Breast epithelium (tissue), 4 donors: ENCODE measurements around the gene RBM38. TPM values are rescaled to one million over a fixed set of nuclear protein-coding genes. Genes with fewer than 3 reads are reported as not detected.

Experiments
- DNase-seq, 2 donors: peaks; one replicate each; pipeline ENCODE4 v3.0.0-alpha.2; 2019; ENCODE audit warnings: low spot score in 2 of 2
- H3K27ac ChIP-seq, 2 donors: fragments of 200-600 bp; sonication (generic) in 1 of 2; one replicate each; pipeline ENCODE4 v1.5.1; 2016 to 2019; ENCODE audit warnings: mild to moderate bottlenecking in 1 of 2
- H3K27me3 ChIP-seq, 2 donors: fragments of 200-600 bp; sonication (generic) in 1 of 2; one replicate each; pipeline versions ENCODE4 v1.5.1 to v1.6.0; 2017 to 2019; ENCODE audit warnings: control low read depth in 1 of 2, mild to moderate bottlenecking in 1 of 2
- H3K36me3 ChIP-seq: fragments of 200-600 bp; one replicate; pipeline ENCODE4 v1.5.1; 2019
- H3K4me1 ChIP-seq, 2 donors: fragments of 200-600 bp; sonication (generic); one replicate each; pipeline ENCODE4 v1.5.1; 2016 to 2019; ENCODE audit warnings: control low read depth in 1 of 2
- H3K4me3 ChIP-seq, 3 donors: fragments of 200-600 bp; sonication (generic); 1 replicate in 2 of 3; 2 replicates in 1 of 3; pipeline ENCODE4 v1.5.1; 2016 to 2019; ENCODE audit warnings: mild to moderate bottlenecking in 3 of 3, moderate library complexity in 2 of 3
- H3K9me3 ChIP-seq, 2 donors: fragments of 200-600 bp; sonication (generic) in 1 of 2; one replicate each; pipeline ENCODE4 v1.5.1; 2016 to 2019; ENCODE audit warnings: control low read depth in 1 of 2
- POLR2A ChIP-seq: fragments of 450-650 bp; IDR thresholded peaks from one replicate; pipeline ENCODE4 v1.6.1; 2016; ENCODE audit warnings: antibody characterized with exemption, mild to moderate bottlenecking, moderate library complexity
- POLR2AphosphoS5 ChIP-seq, 3 donors: sonication (generic); formaldehyde crosslinking; IDR thresholded peaks; one replicate each; pipeline ENCODE4 v1.6.1; 2017; ENCODE audit warnings: antibody characterized with exemption in 3 of 3
- intact Hi-C: fragments of 100-400 bp; cut with DNase I; formaldehyde crosslinking; loops from one replicate; pipeline ENCODE4 v1.15.1; 2023; ENCODE audit warnings: low total_unique reads
- total RNA-seq, 3 donors: library from RNA; depleted of rRNA; stranded (reverse); fragments of >200 nt; gene quantifications; one replicate each; pipeline ENCODE4 v1.1.0, GENCODE V29; 2016
- TF ChIP-seq, protein P1 (sequence below), 3 donors: fragments of 450-650 bp; IDR thresholded peaks; one replicate each; pipeline ENCODE4 v1.5.1; 2016 to 2017; ENCODE audit warnings: antibody characterized with exemption in 3 of 3, mild to moderate bottlenecking in 3 of 3, moderate library complexity in 3 of 3

RBM38 gene
- total RNA-seq, 3 donors from 2014 or later = 5.1 to 13.5 (median 10.5) TPM

DNA sequence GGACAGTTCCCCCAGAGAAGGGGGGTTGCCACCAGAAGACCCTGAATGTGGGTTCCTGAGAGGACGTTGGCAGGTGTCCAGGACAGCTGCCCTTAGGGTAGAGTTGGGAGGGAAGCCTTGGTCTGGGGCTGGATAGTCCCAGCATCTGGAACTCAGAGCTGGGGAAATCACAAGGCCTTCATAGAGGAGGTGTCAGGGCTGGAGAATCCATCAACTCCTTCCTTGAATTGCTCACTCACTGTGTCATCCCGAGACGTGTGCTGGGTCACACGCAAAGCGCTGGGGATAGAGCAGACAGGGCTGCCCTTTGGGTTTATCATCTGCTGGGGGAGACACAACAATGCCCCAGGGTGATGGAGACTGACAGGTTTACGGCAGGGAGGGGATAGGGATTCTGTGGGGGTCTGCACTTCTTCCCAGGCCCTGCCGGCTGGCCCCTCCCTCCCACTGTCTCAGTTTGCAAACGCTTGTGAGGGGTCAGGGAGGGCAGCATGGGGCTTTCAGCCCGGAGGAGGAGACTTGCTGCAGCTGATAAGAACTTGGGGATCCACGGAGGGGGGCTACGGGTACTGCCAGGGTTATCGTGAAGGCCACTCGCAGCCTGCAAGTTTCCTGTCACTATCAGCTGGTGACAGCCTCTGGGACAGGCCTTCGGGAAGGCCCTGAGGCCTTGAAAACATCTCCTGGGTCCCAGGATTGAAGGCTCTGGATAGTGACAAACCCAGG lies 18.6 kb downstream of the RBM38 start:
- Histone ChIP-seq H3K4me3 (no peak overlapping the region), H3K9me3 (no peaks in the 10 kb centered on the region), H3K27me3 (no peaks in the 10 kb centered on the region), H3K4me1 (no peaks in the 10 kb centered on the region), H3K36me3 (no peaks in the 10 kb centered on the region), H3K27ac (no peak overlapping the region)
- intact Hi-C loops = no loop called here
- TF ChIP-seq POLR2A = no peak
- TF ChIP-seq POLR2AphosphoS5 (IDR thresholded peaks at IDR 0.05) = no peak
- TF ChIP-seq, protein P1, sequence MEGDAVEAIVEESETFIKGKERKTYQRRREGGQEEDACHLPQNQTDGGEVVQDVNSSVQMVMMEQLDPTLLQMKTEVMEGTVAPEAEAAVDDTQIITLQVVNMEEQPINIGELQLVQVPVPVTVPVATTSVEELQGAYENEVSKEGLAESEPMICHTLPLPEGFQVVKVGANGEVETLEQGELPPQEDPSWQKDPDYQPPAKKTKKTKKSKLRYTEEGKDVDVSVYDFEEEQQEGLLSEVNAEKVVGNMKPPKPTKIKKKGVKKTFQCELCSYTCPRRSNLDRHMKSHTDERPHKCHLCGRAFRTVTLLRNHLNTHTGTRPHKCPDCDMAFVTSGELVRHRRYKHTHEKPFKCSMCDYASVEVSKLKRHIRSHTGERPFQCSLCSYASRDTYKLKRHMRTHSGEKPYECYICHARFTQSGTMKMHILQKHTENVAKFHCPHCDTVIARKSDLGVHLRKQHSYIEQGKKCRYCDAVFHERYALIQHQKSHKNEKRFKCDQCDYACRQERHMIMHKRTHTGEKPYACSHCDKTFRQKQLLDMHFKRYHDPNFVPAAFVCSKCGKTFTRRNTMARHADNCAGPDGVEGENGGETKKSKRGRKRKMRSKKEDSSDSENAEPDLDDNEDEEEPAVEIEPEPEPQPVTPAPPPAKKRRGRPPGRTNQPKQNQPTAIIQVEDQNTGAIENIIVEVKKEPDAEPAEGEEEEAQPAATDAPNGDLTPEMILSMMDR (IDR thresholded peaks at IDR 0.05) = no peak
- DNase-seq = no peak

DNA sequence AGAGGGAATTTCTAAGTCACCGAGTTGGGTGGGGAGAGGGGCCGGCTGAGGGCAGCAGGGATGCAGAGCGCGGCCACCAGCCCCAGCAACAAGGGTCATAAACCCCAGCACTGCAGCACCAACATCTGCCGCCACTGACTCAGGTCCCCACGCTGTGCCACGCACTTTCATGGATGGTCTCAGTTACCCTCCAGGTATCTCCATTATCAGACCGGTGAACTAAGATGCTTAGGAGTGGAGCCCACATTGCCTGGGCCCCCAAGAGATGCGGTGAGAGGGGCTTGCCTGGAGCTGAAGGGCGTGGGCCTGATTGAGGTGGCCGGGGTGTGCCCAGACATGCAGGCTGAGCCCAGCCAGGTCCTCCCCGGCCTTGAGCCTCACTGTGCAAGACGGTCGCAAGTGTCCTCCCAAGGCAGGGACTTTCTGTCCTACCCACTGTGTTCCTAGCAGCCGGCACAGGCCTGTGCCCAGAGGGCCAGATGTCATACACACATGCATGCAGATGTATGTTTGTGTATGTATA lies 19.3 kb downstream of the RBM38 start:
- peak overlapping the region in 1 of 2 donors; percentile 19 for H3K27ac ChIP-seq
- TF ChIP-seq POLR2A (no peak), POLR2AphosphoS5 (IDR thresholded peaks at IDR 0.05) (no peak)
- TF ChIP-seq, protein P1 (IDR thresholded peaks at IDR 0.05) = no peak
- intact Hi-C loops = no loop called here

DNA sequence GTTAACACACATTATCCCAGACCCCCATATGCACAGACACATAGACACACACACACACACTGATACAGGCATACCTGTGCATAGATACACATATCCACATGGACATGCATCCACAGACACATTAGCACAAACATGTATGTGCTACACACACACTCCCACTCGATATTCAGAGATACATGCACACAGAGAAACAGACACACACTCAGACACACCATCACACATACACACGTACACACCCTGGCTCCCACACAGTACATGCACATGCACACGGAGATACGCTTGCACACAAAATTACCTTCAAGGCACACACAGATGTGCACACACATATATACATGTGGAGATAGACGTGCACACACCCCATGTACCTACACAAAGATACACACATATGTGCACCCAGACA lies 19.7 kb downstream of the RBM38 start:
- H3K4me3 ChIP-seq = no peak overlapping the region
- intact Hi-C loops = no loop called here
- no peak for DNase-seq
- H3K27me3 ChIP-seq = no peaks in the 10 kb centered on the region
- H3K9me3 ChIP-seq = no peaks in the 10 kb centered on the region
- TF ChIP-seq POLR2A = no peak
- no peaks in the 10 kb centered on the region for H3K4me1 ChIP-seq
- no peak overlapping the region for H3K27ac ChIP-seq
- H3K36me3 ChIP-seq = no peaks in the 10 kb centered on the region

More for the DNA sequence above, 19.3 kb downstream of the RBM38 start:
- no peak for DNase-seq
- Histone ChIP-seq H3K4me3 (no peak overlapping the region), H3K36me3 (no peaks in the 10 kb centered on the region), H3K4me1 (no peaks in the 10 kb centered on the region), H3K9me3 (no peaks in the 10 kb centered on the region), H3K27me3 (no peaks in the 10 kb centered on the region)

DNA sequence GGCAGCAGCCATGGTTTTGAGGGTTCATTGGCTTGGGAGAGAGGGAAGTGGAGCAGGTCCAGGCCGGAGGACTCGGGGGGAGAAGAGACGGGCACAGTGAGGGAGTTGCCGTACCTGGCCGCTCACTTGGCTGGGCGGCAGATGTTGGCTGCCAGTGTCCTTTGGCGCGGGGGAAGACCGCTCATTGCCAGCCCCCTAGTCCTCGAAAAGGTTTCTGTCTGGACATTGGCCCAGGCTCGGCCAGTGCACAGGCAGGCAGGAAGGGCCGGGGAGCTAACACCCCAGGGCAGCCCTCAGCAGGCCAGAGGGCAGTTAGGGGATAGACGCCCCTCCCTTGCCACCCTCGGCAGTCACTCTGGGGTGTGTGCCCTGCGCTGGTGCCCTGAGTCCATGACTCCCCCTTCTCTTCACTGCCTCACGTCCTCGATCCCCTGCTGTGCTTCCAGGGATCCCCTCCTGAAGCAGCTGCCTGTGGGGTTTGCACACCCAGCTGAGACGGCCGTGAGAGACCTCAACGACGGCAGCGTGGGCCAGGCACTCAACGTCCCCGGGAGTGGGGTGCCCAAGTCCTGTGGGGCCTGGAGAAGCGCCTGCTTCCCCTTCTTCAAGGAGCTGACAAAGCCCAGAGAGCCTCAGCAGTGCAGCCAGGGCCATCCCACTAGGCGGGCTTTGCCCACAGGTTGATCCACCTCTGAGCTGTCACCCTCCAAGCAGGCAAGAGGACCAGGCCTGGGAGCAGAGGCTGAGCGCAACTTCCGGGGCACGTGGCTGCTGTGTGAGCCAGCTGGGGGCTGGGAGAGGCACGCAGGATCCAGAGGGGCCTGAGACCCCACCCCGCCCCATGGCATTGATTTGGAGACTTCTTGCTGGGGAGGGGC lies 20.4 kb downstream of the RBM38 start:
- Histone ChIP-seq H3K4me1 (no peaks in the 10 kb centered on the region), H3K4me3 (no peak overlapping the region), H3K36me3 (no peaks in the 10 kb centered on the region), H3K27me3 (peaks cover 0 to 5% of the 10 kb centered on the region in 2 donors), H3K27ac (no peak overlapping the region), H3K9me3 (no peaks in the 10 kb centered on the region)
- TF ChIP-seq, protein P1 (IDR thresholded peaks at IDR 0.05) = no peak
- no peak for TF ChIP-seq POLR2AphosphoS5 (IDR thresholded peaks at IDR 0.05)
- no peak for TF ChIP-seq POLR2A
- DNase-seq = no peak
- intact Hi-C loops = no loop called here

DNA sequence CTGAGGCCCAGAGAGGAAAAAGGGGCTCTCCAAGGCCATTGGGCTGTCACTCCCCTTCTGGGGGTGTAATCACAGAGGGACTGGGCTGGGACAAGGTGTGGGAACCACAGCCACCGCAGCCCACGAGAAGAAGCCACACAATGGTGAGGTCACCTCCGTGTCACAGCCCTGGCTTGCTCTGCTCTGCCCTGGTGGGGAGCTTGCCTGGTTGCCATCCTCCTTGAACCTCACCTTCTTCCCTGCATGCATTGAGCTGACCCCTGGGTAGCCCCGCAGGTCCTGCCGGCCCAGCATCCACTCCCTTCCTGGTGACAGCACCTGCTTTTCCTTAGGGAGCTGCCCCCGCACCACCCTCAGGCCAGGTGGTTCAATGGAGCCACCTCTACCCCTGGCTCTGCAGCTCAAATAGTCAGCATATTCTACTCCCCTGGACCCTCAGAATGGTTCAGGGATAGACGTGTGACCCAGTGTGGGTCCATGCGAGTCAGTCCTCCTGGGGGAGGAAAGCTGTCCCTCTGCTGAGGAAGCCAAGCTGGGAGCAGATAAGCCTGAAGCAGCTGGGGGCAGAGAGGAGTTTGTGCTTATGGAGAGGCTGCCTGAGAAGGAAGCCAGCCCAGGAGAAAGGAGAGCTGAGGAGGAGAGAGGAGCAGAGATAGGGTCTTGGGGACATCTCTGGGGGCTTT lies 21.3 kb downstream of the RBM38 start:
- no peaks in the 10 kb centered on the region for H3K9me3 ChIP-seq
- H3K27me3 ChIP-seq = peaks cover 0 to 5% of the 10 kb centered on the region in 2 donors
- H3K4me3 ChIP-seq = no peak overlapping the region
- no peak overlapping the region for H3K27ac ChIP-seq
- intact Hi-C loops = no loop called here
- no peaks in the 10 kb centered on the region for H3K4me1 ChIP-seq
- no peaks in the 10 kb centered on the region for H3K36me3 ChIP-seq
- DNase-seq = no peak
- TF ChIP-seq, protein P1 (IDR thresholded peaks at IDR 0.05) = no peak
- TF ChIP-seq POLR2A = no peak
